H1 (cell line): ENCODE measurements around the gene CAPN14. TPM values are rescaled to one million over a fixed set of nuclear protein-coding genes. Genes with fewer than 3 reads are reported as not detected.

Source experiments
- CBX5 ChIP-seq: fragments of 300-800, 300-1000 bp; sonication (generic); IDR thresholded peaks from 2 replicates; pipeline ENCODE4 v1.7.1; 2016; ENCODE audit warnings: antibody characterized with exemption, low read length, low read depth
- CBX8 ChIP-seq: fragments of 300-800, 300-1000 bp; sonication (generic); IDR thresholded peaks from 2 replicates; pipeline ENCODE4 v1.7.1; 2016; ENCODE audit warnings: low read depth, low read length, borderline replicate concordance
- FOSL1 ChIP-seq: IDR thresholded peaks from 2 replicates; pipeline ENCODE4 v1.6.1; 2011; ENCODE audit warnings: mild to moderate bottlenecking, low read depth, low read length, moderate library complexity; ENCODE audit not compliant: insufficient read depth
- MAFK ChIP-seq: IDR thresholded peaks from 2 replicates; pipeline ENCODE4 v1.6.1; 2012; ENCODE audit warnings: low read depth, mild to moderate bottlenecking, improper control_type of control experiment, low read length
- MAX ChIP-seq: IDR thresholded peaks from 2 replicates; pipeline ENCODE4 v1.6.1; 2012; ENCODE audit warnings: inconsistent platforms
- polyA plus RNA-seq, 7 experiments: library from polyadenylated mRNA; depleted of rRNA in 3 of 7; stranded (reverse) in 5 of 7; unstranded in 2 of 7; fragments of >200 nt in 5 of 7; fragments of 200-250 nt in 2 of 7; gene quantifications; 1 replicate in 5 of 7; 2 replicates in 1 of 7; 4 replicates in 1 of 7; pipeline versions ENCODE4 v1.2.1 to v1.2.3, GENCODE V29; 2011 to 2013; ENCODE audit warnings: missing spikeins in 2 of 7, mixed read lengths in 2 of 7
- total RNA-seq: library from RNA; stranded (reverse); fragmentation: NEBNext Ultra II Directional; extraction: Animal tissue kit (Norgen Biotek cat#: 25700); gene quantifications from 2 replicates; pipeline ENCODE4 v1.2.1, GENCODE V29; 2021

Gene CAPN14
- total and polyA plus RNA-seq, 2 of the 8 experiments (the other 6 are each of a cell fraction or from before 2014, with no cell fraction given), result 0.07 TPM; not detected in 1

- TF ChIP-seq CBX8, result no peak
- TF ChIP-seq FOSL1, result no peak
- no peak for TF ChIP-seq CBX5
- no peak for TF ChIP-seq MAX
- no peak for TF ChIP-seq MAFK
These were observed 11.4 kb upstream of the CAPN14 start (continued) for GRCh38 chr2:31228717-31229116.
